Skeletal muscle tissue (tissue), 4 donors: ENCODE data around the gene DDRGK1. TPM values are rescaled to one million over a fixed set of nuclear protein-coding genes. Genes with fewer than 3 reads are reported as not detected.
A peak's percentile ranks its signal among the peaks of the same experiment; 100 is the strongest.
"Not testable (repeated sequence)": the region's sequence is repeated elsewhere in the genome, so short reads cannot be mapped to it uniquely, and the experiment has no call there.

Experiments
- H3K27ac ChIP-seq: one replicate; pipeline ENCODE4 v1.7.0; 2013; ENCODE audit warnings: mild to moderate bottlenecking, low read depth, low read length, inconsistent platforms
- H3K27me3 ChIP-seq, 3 donors: one replicate each; pipeline ENCODE4 v1.7.0; 2013; ENCODE audit warnings: low read length in 3 of 3; ENCODE audit not compliant: control insufficient read depth in 3 of 3, insufficient read depth in 3 of 3
- H3K36me3 ChIP-seq, 3 donors: one replicate each; pipeline ENCODE4 v1.7.0; 2013; ENCODE audit warnings: low read length in 3 of 3; ENCODE audit not compliant: control insufficient read depth in 3 of 3, insufficient read depth in 3 of 3
- H3K4me1 ChIP-seq, 3 donors: one replicate each; pipeline ENCODE4 v1.7.0; 2013; ENCODE audit warnings: low read length in 3 of 3, mild to moderate bottlenecking in 3 of 3; ENCODE audit not compliant: control insufficient read depth in 3 of 3, insufficient read depth in 3 of 3
- H3K4me3 ChIP-seq, 3 donors: one replicate each; pipeline ENCODE4 v1.7.0; 2013; ENCODE audit warnings: low read length in 3 of 3
- H3K9ac ChIP-seq, 3 donors: one replicate each; pipeline ENCODE4 v1.7.0; 2013; ENCODE audit warnings: low read length in 3 of 3, mild to moderate bottlenecking in 3 of 3, moderate library complexity in 2 of 3, low read depth in 1 of 3
- H3K9me3 ChIP-seq, 3 donors: one replicate each; pipeline ENCODE4 v1.7.0; 2013; ENCODE audit warnings: low read length in 3 of 3; ENCODE audit not compliant: control insufficient read depth in 3 of 3
- total RNA-seq: library from RNA; depleted of rRNA; stranded (reverse); fragments of >200 nt; gene quantifications from one replicate; pipeline ENCODE4 v1.2.3, GENCODE V29; 2014
- donor health status: Osteomylitis.

DDRGK1 gene
- total RNA-seq, 1 donor from 2014 or later: 20.4 TPM

- Histone ChIP-seq H3K4me1 (peaks cover 26 to 40% (median 34%) of the 10 kb centered on the region in 3 donors), H3K9ac (peak overlapping the region in 2 of 3 donors; percentile 8 to 43), H3K27ac (no peak overlapping the region), H3K36me3 (no peaks in the 10 kb centered on the region), H3K9me3 (no peaks in the 10 kb centered on the region), H3K4me3 (no peak overlapping the region), H3K27me3 (no peaks in the 10 kb centered on the region)
These were observed 42.3 kb downstream of the DDRGK1 start for GRCh38 chr20:3162080-3162611.

- Histone ChIP-seq H3K27me3 (no peaks in the 10 kb centered on the region), H3K27ac (no peak overlapping the region), H3K9me3 (no peaks in the 10 kb centered on the region), H3K4me3 (no peak overlapping the region), H3K9ac (no peak overlapping the region), H3K36me3 (peaks cover 0 to under 1% (median under 1%) of the 10 kb centered on the region in 3 donors), H3K4me1 (peaks cover 32 to 46% (median 41%) of the 10 kb centered on the region in 3 donors)
These were observed 43.0 kb downstream of the DDRGK1 start for GRCh38 chr20:3161316-3162079.

GRCh38 chr20:3160418-3160817 is 44.1 kb downstream of the DDRGK1 start:
- peak overlapping the region in 1 of 3 donors; percentile 99 for H3K9ac ChIP-seq
- peaks cover 32 to 53% (median 38%) of the 10 kb centered on the region in 3 donors for H3K4me1 ChIP-seq
- no peak overlapping the region for H3K27ac ChIP-seq
- H3K36me3 ChIP-seq: peaks cover 0 to 2% (median 2%) of the 10 kb centered on the region in 3 donors
- H3K27me3 ChIP-seq: no peaks in the 10 kb centered on the region
- peak overlapping the region; percentile 89 to 98 (median 96) for H3K4me3 ChIP-seq
- H3K9me3 ChIP-seq: no peaks in the 10 kb centered on the region

- Histone ChIP-seq H3K36me3 (peaks cover 0 to 2% (median 2%) of the 10 kb centered on the region in 3 donors), H3K27ac (peak overlapping the region; percentile 89), H3K27me3 (no peaks in the 10 kb centered on the region), H3K4me1 (peaks cover 33 to 51% (median 37%) of the 10 kb centered on the region in 3 donors), H3K4me3 (peak overlapping the region; percentile 89 to 98 (median 96)), H3K9me3 (no peaks in the 10 kb centered on the region), H3K9ac (peak overlapping the region; percentile 98 to 100 (median 99))
These were observed 45.5 kb downstream of the DDRGK1 start for GRCh38 chr20:3158968-3159431.

- Histone ChIP-seq H3K9me3 (no peaks in the 10 kb centered on the region), H3K4me1 (peaks cover 31 to 42% (median 39%) of the 10 kb centered on the region in 3 donors), H3K4me3 (peak overlapping the region in 2 of 3 donors; percentile 31 to 43), H3K9ac (peak overlapping the region; percentile 27 to 98 (median 45)), H3K27ac (no peak overlapping the region), H3K27me3 (no peaks in the 10 kb centered on the region), H3K36me3 (peaks cover 0 to 2% (median 2%) of the 10 kb centered on the region in 3 donors)
These were observed 46.7 kb downstream of the DDRGK1 start for GRCh38 chr20:3157817-3158216.

GRCh38 chr20:3156811-3157619 is 47.5 kb downstream of the DDRGK1 start:
- Histone ChIP-seq H3K36me3 (peaks cover 0 to 2% (median 2%) of the 10 kb centered on the region in 3 donors), H3K9me3 (no peaks in the 10 kb centered on the region), H3K4me1 (peaks cover 33 to 45% (median 39%) of the 10 kb centered on the region in 3 donors), H3K27me3 (no peaks in the 10 kb centered on the region), H3K27ac (no peak overlapping the region), H3K9ac (peak overlapping the region; percentile 38 to 98 (median 45)), H3K4me3 (peak overlapping the region in 1 of 3 donors; percentile 31)

- H3K27ac ChIP-seq: peak overlapping the region; percentile 39
These were observed 52.3 kb downstream of the DDRGK1 start for GRCh38 chr20:3152057-3152644.

GRCh38 chr20:3150908-3151307 is 53.6 kb downstream of the DDRGK1 start:
- Histone ChIP-seq H3K4me1 (peaks cover 20 to 32% (median 27%) of the 10 kb centered on the region in 3 donors), H3K36me3 (peaks cover 17 to 24% (median 21%) of the 10 kb centered on the region in 3 donors), H3K27me3 (no peaks in the 10 kb centered on the region)

More at GRCh38 chr20:3152057-3152644, 52.3 kb downstream of the DDRGK1 start:
- Histone ChIP-seq H3K36me3 (peaks cover 17 to 26% (median 21%) of the 10 kb centered on the region in 3 donors), H3K4me1 (peaks cover 21 to 33% (median 25%) of the 10 kb centered on the region in 3 donors)
- H3K9ac ChIP-seq, H3K4me3 ChIP-seq, H3K27me3 ChIP-seq, H3K9me3 ChIP-seq: not testable (repeated sequence)

GRCh38 chr20:3146732-3147341 is 57.6 kb downstream of the DDRGK1 start:
- H3K9ac ChIP-seq: peak overlapping the region in 1 of 3 donors; percentile 28
- H3K36me3 ChIP-seq: peaks cover 17 to 24% (median 21%) of the 10 kb centered on the region in 3 donors
- no peaks in the 10 kb centered on the region for H3K27me3 ChIP-seq
- H3K9me3 ChIP-seq: no peaks in the 10 kb centered on the region
- H3K27ac ChIP-seq: no peak overlapping the region
- H3K4me3 ChIP-seq: peak overlapping the region in 1 of 3 donors; percentile 17
- H3K4me1 ChIP-seq: peaks cover 14 to 20% (median 16%) of the 10 kb centered on the region in 3 donors

More at GRCh38 chr20:3150908-3151307, 53.6 kb downstream of the DDRGK1 start:
- no peaks in the 10 kb centered on the region for H3K9me3 ChIP-seq
- H3K9ac ChIP-seq: no peak overlapping the region
- no peak overlapping the region for H3K27ac ChIP-seq
- H3K4me3 ChIP-seq: no peak overlapping the region
